HG02798 (cell line): ENCODE data around the gene ANKMY2.

Experiments used
- ATAC-seq: cut with Tn5 transposase; IDR thresholded peaks from one replicate; pipeline ENCODE4 v1.9.1; 2021; ENCODE audit warnings: mild to moderate bottlenecking; ENCODE audit not compliant: unreplicated experiment, poor library complexity

Gene ANKMY2

GRCh38 chr7:16587790-16588189, 57.8 kb downstream of the ANKMY2 start:
- ATAC-seq: no peak

- no peak for ATAC-seq
Observed at GRCh38 chr7:16587129-16587528, 58.4 kb downstream of the ANKMY2 start.

- no peak for ATAC-seq
Observed at GRCh38 chr7:16586081-16586874, 59.3 kb downstream of the ANKMY2 start.

GRCh38 chr7:16585540-16585939, 60.0 kb downstream of the ANKMY2 start:
- no peak for ATAC-seq

GRCh38 chr7:16583834-16584233, 61.7 kb downstream of the ANKMY2 start:
- ATAC-seq: no peak

GRCh38 chr7:16581286-16581685, 64.3 kb downstream of the ANKMY2 start:
- ATAC-seq: no peak

- ATAC-seq: no peak
Observed at GRCh38 chr7:16579216-16579615, 66.3 kb downstream of the ANKMY2 start.

- ATAC-seq: no peak
Observed at GRCh38 chr7:16571941-16572340, 73.6 kb downstream of the ANKMY2 start.

- ATAC-seq: peak; percentile 74
Observed at GRCh38 chr7:16564909-16565426, 80.6 kb downstream of the ANKMY2 start.

- ATAC-seq: no peak
Observed at GRCh38 chr7:16564023-16564380, 81.6 kb downstream of the ANKMY2 start.

- peak; percentile 70 for ATAC-seq
Observed at GRCh38 chr7:16563281-16564022, 82.1 kb downstream of the ANKMY2 start.

- ATAC-seq: no peak
Observed at GRCh38 chr7:16562456-16563220, 82.9 kb downstream of the ANKMY2 start.

- no peak for ATAC-seq
Observed at GRCh38 chr7:16561943-16562342, 83.6 kb downstream of the ANKMY2 start.

- ATAC-seq: no peak
Observed at GRCh38 chr7:16559497-16560179, 85.9 kb downstream of the ANKMY2 start.

GRCh38 chr7:16558761-16559302, 86.7 kb downstream of the ANKMY2 start:
- ATAC-seq: no peak

GRCh38 chr7:16556359-16556758, 89.2 kb downstream of the ANKMY2 start:
- no peak for ATAC-seq

- ATAC-seq: no peak
Observed at GRCh38 chr7:16554518-16555236, 90.9 kb downstream of the ANKMY2 start.

- no peak for ATAC-seq
Observed at GRCh38 chr7:16550671-16551070, 94.9 kb downstream of the ANKMY2 start.
